GM21515 (cell line): ENCODE results near the gene PHYHD1.
"Not testable (repeated sequence)": the region's sequence is repeated elsewhere in the genome, so short reads cannot be mapped to it uniquely, and the experiment has no call there.

Experiments used
- ATAC-seq: cut with Tn5 transposase; IDR thresholded peaks from one replicate; pipeline ENCODE4 v1.9.1; 2021; ENCODE audit not compliant: unreplicated experiment

Gene PHYHD1

DNA sequence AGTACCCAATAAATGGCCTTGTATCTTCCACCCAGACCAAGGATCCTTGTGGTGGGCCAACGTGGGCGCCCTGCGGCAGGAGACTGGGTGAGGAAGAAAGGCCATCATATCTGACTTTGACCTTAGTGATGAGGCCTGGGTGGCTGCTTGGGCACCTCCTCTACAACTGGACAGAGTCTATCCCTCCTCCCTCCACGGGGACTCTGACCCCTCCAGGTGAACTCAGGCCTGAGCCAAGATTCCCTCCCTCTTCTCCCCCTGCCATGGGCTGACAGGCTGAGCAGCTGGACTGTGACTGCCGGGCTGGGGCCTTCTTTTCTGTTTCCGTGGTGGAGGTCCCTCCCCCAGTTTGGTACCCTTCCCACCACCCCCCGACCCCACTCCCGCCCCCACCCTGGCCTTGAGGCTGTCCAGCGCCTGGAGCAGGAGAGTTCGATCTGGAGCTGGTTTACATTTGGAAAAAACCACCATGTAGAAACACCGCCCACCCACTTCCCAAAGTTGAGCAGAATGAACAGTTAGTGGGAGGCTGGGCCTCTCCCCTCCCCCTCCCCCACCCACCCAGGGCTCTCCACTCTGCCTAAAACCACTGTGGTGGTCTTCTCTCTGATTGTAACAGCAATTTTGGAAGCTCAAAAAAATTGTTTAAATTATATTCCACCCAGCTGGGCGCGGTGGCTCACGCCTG lies 1.2 kb upstream of the PHYHD1 start:
- no peak for ATAC-seq

DNA sequence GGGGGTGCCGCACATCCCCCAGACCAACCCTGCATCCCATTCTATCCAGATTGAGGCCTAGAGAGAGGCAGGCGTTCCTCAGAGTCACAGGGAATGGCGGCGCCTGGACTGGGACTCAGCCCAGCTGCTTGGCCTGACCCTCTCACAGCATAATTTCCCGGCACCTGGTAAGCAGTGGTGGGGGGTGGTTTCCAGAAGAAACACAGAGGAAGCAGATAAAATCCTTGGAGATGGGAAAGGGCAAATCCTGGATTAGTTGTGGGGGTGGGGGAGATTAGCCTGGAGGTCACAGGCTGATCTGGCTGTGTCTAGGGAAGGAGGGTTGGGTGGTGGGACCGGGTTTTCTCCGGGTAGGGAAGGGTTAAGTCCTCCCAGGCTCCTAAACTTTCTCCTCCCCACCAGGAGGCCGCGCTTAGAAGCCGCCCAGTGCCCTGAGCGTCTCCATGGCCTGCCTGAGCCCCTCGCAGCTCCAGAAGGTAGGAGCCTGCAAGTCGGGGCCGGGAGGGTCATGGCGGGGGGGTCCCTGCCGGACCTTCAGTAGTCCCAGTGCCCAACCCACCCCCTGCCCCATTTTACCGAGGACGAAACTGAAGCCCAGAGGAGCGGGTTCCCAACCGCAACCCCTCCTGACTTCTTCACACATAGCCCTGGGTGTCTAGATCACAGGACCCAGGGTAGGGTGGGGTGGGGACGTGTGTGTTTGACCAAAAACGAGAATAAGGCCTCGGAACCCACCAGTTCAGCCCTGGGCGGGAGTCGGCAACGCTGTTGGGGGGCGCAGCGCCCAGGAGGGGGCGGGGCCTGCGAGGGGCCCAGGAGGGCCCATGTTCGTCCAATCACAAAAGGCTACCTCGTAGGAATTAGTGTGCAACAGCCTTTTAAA lies 1.3 kb downstream of the PHYHD1 start:
- no peak for ATAC-seq

DNA sequence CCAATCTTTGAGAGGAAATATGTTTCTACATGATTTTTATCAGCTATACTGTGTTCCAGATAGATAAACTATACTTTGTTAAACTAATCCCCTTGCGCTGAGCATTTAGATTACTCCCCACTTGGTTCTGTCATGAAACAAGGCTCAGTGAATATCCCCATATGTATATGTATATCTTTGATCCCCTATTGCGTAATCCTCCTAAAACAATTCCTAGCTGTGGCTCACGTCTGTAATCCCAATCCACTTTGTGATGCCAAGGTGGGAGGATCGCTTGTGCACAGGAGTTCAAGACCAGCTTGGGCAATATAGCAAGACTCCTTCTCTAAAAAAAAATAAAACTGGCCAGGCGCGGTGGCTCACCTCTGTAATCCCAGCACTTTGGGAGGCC lies 2.7 kb downstream of the PHYHD1 start:
- ATAC-seq: no peak

DNA sequence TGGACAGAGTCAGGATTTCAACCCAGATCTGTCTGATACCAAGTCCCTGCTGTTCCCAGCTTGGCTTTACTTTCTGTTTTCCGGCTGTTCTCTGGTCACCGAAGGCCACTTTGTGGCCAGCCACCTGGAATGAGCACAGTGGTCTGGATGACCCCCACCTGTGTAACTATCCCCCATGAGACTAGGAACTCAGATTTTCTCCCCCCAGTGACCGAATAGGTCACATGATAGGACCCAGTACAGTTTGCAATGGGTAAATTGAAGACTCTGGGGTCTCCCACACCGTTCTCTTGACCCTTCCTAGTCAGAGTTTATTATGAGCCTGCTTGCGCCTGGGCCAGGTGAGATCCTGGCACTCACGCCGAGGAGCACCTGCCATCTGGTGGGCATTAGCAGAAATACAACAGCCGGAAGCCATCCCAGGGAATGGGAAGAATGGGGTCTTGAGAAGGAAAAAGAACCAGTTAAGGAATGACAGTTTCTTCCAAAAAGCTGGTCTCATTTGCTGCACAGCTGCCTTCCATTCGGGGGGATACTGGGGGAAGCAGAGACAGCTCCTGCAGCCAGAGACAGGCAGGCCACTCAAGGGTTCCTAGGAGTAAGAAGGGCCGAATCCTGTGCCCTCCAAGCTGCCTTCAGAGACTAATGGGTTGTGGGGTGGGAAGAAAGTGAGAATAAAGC lies 7.1 kb downstream of the PHYHD1 start:
- ATAC-seq: no peak

DNA sequence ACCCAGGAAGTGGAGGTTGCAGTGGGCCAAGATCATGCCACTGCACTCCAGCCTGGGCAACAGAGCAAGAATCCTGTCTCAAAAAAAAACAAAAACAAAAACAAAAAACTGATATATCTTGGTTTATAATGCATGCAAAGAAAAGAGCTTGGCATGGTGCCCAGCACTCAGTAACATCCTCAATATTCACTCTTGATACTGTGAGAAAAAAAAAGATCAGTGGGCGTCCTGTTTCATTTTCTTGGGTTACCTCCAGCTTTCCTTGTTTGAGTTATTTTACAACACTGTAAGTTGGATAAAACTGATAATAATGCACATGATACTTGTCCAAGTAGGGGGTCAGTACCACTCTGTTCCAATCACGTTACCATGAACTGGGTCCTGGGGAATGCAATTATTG lies 7.8 kb downstream of the PHYHD1 start:
- no peak for ATAC-seq

DNA sequence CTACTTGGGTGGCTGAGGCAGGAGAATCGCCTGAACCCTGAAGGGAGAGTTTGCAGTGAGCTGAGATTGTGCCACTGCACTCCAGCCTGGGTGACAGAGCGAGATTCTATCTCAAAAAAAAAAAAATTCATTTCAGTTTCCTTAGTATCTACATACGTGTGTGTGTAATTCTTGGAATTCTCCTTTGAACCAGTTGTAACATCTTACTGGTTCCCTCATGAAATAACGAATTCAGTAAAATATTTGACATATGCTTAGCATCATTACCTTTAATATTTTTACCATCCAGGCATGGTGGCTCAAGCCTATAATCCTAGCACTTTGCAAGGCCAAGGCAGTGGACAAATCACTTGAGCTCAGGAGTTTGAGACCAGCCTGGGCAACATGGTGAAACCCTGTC lies 8.8 kb downstream of the PHYHD1 start:
- ATAC-seq: no peak

DNA sequence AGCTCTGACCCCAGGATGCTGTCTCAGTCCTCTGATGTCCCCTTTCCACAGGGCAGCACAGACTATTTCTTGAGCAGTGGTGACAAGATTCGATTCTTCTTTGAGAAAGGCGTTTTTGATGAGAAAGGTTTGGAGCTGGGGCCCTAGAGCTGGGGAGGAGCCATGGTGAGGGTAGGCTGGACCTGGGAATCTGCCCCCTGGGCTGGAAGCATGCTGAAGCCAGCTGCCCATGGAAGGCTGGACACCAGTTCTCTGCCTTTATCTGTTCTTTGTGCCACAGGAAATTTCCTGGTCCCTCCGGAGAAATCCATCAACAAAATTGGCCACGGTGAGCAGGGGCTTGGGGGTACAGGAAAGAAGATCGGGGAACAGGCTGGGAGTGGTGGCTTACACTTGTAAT lies 12.9 kb downstream of the PHYHD1 start:
- ATAC-seq: no peak

DNA sequence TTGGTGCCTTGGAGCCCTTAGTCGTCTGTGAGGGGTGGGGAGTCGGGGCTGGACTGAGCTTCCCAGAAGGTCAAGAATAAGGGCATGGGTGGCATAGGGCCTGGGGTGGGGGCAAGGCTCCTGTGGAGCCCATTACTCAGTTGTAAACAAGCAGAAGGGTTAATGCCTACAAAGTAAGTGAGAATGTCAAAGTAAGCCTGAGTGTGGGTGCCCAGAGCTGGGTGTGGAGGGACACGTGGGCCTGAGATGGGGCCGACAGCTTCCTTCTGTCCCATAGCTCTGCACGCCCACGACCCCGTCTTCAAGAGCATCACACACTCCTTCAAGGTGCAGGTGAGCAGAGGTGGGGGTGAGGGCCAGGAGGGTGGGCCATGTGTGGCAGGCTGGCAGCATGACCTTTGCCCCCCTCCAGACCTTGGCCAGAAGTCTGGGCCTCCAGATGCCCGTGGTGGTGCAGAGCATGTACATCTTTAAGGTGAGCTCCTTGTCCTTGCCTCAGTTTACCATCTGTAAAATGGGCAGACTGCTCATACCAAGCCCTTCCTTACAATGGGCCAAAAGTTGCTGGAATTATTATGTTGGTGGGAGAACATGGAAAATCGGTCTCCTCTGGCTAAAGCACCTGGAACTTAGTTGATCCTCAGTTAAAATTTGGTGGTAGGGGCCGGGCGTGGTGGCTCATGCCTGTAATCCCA lies 15.5 kb downstream of the PHYHD1 start:
- ATAC-seq: no peak

DNA sequence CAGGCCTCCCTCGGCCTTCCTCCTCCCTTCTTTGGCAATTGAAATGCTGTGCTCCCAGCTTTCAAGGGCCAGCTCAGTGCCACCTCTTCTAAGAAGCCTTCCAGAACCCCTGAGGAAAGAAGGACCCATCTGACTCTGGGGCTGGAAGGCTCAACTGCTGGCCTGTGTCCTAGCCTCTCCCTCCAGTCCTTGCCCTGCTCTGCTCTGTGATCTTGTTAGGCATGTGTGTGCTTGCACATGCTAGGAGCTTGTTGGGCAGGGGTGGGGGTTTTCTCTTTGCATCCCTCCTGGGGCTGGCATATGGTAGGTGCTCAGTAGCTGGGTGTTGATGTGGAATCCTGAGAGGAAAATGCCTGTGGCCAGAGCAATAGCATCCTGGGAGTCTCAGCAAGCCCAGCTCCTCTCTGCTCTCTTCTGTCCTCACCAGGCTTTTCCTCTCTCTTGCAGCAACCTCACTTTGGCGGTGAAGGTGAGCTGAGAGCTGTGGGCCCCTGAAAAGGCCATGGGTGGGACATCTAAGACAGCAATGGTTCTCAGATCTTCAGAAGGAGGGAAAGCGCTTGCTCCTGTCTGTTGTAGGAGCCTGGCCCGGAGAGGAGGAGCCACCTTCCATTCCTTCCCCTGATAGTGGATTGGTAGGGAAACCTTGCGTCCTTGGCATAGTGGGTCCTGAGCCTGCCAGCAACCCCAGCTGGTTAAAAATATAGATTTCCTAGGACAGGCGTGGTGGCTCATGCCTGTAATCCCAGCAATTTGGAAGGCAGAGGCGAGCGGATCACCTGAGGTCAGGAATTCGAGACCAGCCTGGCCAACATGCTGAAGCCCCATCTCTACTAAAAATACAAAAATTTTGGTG lies 16.8 kb downstream of the PHYHD1 start:
- ATAC-seq: no peak

DNA sequence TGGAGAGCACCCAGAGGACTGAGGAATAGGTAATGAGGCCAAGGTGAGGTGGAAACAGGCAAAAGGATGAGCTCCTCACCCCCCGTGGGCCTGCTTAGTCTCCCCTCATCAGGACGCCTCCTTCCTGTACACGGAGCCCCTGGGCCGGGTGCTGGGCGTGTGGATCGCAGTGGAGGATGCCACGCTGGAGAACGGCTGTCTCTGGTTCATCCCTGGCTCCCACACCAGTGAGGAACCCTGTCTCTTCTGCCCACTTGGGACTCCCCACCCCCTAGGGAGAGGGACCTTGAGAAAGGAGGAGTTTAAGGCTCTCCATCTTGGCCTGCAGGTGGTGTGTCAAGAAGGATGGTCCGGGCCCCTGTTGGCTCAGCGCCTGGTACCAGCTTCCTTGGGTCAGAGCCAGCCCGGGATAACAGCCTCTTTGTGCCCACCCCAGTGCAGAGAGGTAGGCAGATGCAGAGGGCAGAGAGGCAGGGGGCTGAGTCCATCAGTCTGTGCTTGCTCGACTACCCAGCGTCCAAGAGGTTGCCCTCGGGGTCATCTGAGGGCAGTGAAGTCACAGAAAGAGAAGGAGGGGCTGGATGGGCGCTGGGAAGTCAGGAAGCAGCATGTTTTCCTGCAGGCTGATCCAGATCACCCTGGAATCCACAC lies 19.6 kb downstream of the PHYHD1 start:
- no peak for ATAC-seq

DNA sequence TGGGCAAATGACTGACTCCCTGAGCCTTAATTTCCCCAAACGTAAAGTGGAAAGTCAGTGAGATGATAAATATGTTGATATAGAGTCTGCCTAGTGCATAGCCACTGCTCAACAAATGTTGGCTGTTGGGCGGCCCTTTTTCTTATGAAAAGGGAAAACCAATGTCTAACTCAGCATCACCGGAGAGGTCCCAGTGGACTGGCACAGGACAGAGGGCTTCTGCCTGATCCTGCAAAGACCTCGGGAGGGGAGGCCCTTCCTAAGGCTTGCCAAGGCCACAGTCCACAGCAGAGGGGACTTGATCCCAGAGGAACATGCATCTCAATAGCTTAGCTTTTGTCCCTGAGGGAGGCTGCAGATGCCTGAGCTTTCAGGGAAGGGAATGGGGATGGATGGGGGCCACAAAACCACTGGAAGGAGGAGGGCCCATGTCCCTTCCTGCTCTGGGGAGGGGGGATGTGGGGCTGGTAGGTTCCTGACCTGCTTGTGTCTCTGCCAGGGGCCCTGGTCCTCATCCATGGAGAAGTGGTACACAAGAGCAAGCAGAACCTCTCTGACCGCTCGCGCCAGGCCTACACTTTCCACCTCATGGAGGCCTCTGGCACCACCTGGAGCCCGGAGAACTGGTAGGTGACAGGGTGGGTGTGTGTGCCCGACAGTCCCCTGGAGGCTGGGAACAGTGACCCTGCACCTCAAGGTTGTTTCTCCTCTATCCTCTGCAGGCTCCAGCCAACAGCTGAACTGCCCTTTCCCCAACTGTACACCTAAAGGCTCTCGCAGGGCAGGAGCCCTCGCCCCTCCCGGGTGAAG lies 20.4 kb downstream of the PHYHD1 start:
- no peak for ATAC-seq

DNA sequence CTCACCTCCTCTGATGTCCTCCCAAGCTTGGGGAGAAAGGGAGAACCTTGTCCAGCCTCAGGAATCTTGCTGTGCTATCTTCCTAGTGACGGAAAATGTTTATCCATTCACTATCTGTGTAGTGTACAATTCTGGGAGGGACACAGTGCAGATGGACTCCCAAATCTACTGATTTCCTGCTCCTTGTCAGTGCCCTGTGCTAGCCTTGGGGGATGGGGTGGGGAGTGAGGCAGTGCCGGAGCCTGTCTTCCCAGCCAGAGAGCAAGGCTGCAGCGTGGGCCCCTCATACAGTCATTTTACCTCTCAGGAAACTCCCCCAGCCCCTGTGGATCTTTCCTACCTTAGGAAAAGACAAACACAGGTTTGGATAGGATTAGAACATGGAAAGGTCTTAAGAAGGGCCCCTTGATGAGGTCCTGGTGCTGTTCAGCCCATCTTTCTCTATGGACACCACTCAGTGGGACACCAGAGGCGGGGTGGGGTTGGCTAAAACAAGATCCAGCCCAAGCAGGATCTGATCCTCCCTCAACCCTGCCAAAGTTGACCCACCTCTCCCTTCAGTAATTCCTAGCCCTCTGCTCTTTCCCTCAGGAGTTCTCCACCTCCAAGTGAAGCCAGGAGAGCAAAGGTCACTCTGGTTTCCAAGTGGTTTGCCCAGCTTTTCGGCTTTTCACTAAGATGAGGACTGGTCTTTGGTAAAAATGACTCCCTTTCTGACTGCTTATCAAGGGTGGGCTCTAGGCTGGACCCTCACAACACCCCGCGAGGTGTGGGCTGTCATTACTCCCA lies 23.2 kb downstream of the PHYHD1 start:
- ATAC-seq: no peak

DNA sequence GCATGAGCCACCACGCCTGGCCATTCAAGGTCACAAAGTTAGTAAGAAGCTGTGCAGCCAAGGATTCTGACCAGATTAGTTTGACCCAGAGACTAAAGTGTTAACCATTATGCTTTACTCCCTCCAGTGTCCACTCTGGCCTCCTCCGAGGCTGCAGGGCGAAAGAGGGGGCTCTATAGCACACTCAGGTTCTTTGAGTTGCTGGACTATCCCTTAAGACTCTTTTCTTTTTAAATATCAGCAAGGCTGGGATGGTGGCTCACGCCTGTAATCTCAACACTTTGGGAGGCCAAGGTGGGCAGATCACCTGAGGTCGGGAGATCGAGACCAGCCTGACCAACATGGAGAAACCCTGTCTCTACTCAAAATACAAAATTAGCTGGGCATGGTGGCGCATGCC lies 24.2 kb downstream of the PHYHD1 start:
- not testable (repeated sequence) for ATAC-seq

DNA sequence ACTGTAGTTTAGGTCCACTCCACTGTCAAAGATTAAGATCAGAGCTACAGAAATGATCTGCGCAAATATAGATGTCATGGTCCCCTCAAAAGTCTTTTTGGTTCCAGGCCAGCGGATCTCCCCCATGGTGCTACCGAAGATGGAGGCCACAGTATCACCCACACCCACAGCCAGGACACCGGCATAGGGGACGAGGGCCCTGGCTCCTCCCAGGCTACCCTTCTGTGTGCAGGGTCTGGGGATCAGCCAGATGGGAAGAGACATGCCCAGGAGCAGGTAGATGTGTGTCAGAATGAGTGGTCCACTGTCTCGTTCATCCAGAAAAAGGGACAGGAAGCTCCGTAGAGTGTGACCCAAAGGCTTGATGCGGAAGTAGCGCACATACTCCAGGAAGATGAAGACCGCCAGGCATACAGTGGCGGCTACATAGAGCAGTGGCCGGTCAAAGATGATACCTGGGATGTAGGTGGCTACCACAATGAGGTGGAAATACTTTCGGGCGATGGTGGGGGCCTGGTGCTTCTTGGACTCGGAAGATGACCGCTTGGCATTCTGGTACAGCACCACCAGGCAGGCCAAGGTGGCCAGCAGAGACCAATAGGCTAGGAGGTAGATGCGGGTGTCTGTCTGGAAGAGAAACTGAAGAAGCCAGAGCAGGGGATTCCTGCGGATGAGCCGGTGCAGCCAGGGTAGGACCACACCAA lies 25.2 kb downstream of the PHYHD1 start:
- no peak for ATAC-seq

DNA sequence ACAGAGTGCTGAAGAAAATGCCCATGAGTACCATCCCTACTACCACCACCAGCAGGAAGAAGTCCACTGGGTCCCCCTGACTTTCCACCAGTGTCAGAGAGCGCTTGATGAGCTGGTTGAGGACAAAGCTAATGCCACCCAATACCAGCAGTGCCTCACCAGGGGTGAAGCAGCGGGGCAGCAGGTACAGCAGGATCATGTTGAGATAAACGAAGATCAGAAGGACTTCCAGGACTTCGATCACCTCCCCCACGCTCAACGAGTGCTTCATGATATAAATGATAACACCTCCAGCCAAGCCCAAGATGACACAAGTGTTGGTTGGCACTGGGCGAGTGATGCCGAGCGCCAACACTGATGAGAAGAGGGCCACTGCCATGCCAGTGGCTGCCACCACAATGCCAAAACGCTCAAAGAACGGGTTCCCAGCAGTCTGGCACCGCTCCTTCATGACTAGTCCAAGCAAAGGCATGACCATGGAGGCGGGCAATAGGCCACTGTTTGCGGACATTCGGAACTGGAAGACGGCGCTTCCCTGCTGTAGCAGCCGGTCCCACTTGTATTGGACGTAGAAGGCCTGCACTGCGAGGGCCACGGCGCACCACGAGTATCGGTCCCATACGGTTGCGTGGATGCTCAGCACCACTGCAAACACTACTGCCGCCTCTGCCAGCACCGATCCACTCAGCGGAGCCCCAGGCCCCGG lies 25.9 kb downstream of the PHYHD1 start:
- ATAC-seq: peak; percentile 23

DNA sequence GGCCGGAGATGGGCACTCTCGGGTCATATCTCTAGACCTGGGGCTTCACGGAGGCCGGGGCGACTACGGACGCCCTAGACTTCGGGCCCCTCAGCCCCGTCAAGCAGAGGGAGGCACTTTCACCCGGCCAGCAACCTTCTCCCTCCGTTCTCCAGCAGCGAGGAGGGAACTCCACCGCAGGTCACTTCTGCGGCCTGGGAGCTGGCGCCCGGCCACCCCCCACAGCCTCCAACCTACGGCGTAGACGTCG lies 26.4 kb downstream of the PHYHD1 start:
- no peak for ATAC-seq

DNA sequence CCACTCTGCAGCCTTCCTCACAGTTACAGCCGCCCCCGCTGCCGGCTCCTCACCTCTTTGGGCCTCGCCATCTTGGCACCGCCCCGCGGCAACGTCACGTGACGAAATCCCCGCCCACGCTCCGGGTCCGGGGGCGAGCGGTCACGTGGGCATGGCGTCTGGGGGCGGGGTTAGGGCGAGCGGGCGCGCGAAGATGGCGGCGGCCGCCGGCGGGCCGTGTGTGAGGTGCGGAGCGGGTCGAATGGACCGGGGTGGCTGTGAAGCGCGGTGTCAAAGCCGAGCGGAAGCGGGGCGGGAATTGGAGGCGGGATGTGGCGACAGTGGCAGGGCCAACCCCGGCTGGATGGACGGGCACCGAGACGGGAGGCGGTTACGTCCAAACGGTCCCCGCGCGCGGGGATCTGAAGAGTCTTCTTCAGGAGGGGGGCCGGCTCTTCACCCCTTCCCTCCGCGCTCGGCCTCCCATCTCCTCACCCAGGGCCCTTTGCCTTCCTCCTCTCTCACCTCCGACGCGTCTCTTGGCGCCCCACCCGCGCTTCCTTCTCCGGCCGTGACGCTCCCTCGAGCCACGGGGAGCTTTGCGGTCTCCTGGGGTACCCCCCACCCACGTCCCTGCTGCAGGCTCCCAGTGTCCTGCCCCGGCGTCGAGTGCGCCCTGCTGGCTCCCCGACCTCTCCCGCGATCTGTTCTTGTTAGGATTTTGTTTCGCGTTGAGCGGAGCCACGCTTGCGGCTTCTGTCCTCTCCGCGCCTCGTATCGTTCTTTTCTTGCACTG lies 26.9 kb downstream of the PHYHD1 start, which contains the start of the genes DOLK and NUP188:
TSS of gene DOLK (minus strand) at position 77 of the 775 bp plus-strand sequence. CDS start 300 bp downstream, outside the sequence.
TSS of gene NUP188 (plus strand) at position 173 of the 775 bp plus-strand sequence. CDS start at position 194, 21 bp downstream.
- ATAC-seq: peak; percentile 72
